Metanephros (tissue), 2 donors: ENCODE measurements around the gene MND1. TPM values are rescaled to one million over a fixed set of nuclear protein-coding genes. Genes with fewer than 3 reads are reported as not detected.

Source experiments
- small RNA-seq: library from RNA; depleted of rRNA; stranded (forward); fragments of <200 nt; gene quantifications from one replicate; pipeline ENCODE3, GENCODE V24; 2014; ENCODE audit warnings: low replicate concordance
- total RNA-seq: library from RNA; depleted of rRNA; stranded (reverse); fragments of >200 nt; gene quantifications from one replicate; pipeline ENCODE4 v1.2.3, GENCODE V29; 2014

The MND1 gene
- total RNA-seq = 4.4 TPM

GRCh38 chr4:153344131-153345011 is at the start of gene MND1:
Gene MND1 (plus strand): TSS chr4:153344688. CDS start chr4:153344738, 50 bp downstream.

Small RNA genes lying within 50 kb of the gene (small RNA-seq; reads per million reads assigned to genes)
- not detected for gene RN7SL419P

Other genes starting within 250 kb of the MND1 start
- 113 TPM for gene TRIM2, start 140.2 kb upstream of the MND1 start, total RNA-seq
- 79.5 TPM for gene TMEM131L, start 121.7 kb downstream of the MND1 start, total RNA-seq